KOPT-K1 (cell line): ENCODE measurements around the gene TADA2B.

Experiments
- H3K27ac ChIP-seq: fragments of 200-600 bp; sonication (generic); 2 replicates; pipeline ENCODE4 v1.5.1; 2016; ENCODE audit warnings: antibody characterized with exemption, mild to moderate bottlenecking, low read depth, low read length; ENCODE audit not compliant: poor library complexity, severe bottlenecking
- H3K36me3 ChIP-seq: fragments of 200-600 bp; sonication (generic); 2 replicates; pipeline ENCODE4 v1.5.1; 2017; ENCODE audit warnings: antibody characterized with exemption, mild to moderate bottlenecking, low read length, moderate library complexity; ENCODE audit not compliant: insufficient read depth
- H3K9me3 ChIP-seq: fragments of 200-600 bp; sonication (generic); 2 replicates; pipeline ENCODE4 v1.5.1; 2017; ENCODE audit warnings: antibody characterized with exemption, low read length, mild to moderate bottlenecking; ENCODE audit not compliant: insufficient read depth, poor library complexity, severe bottlenecking

Gene TADA2B

DNA sequence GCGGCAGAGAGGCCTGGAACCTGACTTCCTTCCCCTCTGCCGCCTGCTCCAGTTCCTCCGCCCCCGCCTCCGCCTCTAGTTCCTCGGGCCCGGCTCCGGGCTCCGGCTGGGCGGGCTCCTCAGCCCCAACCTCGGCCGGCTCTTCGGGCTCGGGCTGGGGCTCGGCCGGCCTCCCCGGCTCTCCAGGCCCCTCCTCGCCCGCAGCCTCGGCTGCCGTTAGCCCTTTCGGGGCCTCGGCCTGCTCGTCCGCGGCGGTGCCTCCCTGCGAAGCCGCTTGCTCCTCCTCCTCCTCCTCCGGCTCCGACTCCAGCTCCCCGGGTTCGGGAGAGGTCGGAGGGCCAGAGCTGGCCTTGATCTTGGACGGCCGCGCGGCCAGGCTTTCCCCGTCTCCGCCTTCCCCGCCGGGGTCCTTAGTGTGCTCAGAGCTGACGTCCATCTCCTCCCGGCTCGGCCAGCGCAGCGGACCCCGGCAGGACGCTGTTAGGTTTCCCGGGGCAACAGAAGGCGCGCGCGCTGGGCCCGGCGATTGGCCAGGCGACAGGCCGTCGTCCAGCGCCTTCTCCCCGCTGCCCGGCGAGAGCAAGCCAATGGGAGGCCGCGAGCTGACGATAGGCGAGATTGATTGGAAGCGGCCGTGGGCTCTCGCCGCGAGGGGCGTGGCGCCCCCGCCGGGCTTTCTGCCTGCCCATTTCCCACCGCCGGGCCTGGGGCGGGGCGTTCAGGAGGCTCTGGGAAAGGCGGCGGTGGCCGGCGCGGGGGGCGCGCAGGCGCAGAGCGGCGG is 479 bp upstream of the TADA2B start:
- H3K27ac ChIP-seq = peak overlapping the region; percentile 32
- no peaks in the 10 kb centered on the region for H3K9me3 ChIP-seq
- 0 out of 2 replicates have a peak, but pooled peaks cover 5% of the 10 kb centered on the region for H3K36me3 ChIP-seq

DNA sequence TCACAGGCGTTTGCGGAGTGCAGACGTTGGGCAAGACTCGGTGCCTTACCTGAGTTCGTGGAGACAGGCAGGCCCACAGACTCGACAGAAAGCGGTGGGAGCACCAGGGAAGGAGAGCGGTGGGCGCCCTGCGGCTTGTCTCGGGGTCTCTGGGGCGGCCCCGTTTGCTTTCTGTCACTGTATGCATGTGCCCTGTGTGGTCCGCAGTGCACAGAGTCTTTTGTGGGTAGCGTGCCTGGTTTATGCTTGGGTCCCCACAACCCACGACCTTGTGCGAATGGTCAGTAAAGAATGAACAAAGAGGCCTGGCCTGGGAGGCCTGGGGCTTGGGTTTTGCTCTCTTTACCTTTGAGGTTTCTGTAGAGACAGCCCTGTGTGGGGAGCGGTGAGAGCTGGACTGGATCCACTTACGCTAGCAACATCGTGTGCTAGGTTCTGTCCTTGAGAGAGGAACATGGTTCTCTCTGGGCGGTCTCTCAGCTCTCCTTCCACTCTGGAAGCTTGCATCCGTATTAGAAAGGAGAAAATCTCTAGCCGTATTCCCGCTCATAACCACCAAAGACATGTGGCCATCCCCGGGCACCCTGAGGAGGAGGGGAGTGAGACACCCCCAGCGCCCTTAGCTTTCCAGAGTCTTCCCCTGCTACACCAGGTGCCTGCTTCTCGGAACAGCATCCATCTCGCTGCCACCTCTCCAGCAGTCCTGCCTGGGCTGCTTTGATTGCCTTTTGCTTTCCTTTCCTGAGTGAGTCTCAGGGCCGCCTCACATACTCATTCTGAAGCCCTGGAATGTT is 1.2 kb downstream of the TADA2B start:
- Histone ChIP-seq H3K36me3 (0 out of 2 replicates have a peak, but pooled peaks cover 5% of the 10 kb centered on the region), H3K27ac (peak overlapping the region; percentile 68), H3K9me3 (no peaks in the 10 kb centered on the region)

DNA sequence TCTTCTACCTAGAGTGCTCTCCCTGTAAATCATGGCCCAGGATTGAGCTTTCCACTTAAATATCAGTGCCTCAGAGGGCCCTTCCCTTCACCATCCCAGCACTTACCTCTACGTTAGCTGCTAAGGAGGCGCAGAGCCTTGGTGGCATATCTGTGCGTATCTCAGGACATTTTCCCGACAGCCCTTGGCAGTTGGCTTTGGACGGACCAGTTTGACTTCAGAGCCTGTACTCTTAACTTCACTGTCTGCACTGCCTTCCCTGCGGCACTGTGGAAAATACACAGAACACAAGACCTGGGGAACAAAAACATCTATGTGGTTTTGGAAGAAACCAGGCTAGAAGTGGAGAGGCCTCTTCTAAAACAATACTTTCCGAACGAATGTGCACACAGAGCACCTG is 2.4 kb downstream of the TADA2B start:
- H3K27ac ChIP-seq = no peak overlapping the region
- H3K9me3 ChIP-seq = no peaks in the 10 kb centered on the region

DNA sequence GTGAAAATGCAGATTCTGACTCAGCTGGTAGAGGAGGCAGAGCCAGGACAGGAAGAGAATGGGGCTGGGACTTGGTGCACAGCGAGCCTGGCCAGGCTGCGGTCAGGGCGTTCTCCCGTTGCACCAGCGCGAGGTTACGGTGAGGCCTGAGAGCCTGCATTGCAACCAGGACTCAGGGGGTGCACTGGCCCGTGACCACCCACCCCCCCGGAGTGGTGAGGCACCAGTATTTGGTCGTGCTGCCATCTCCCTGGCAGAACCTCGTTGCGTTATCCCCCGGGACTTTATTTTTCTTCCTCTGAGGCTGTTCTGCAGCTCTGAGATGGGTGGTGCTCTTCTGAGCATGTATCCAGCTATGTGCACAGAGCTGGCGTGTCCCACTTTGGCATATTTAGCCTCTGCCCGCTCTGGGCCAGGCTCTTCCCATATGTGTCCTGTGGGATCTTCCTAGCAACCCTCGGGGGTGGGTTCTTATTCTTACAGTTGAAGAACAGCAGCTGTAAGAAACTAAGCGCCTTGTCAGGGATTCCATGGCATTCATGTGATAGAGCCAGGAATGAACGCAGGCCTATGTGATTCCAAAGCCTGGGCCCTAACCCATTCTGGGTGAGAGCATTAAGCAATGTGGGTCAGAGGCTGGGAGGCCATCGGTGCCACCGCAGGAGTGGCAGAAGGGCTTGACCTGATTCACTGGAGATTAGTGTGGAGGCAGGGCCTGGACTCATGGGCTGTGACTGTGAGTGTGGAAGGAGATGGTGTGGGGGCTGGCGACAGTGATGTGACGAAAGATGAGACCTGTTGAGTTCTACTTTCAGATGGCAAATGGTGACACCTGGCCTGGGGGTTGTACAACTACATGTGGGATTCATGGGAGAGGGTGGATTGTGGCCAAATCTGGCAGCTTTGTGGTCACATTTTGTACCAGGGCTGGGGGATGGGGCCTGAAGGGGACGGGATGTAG is 3.1 kb downstream of the TADA2B start:
- Histone ChIP-seq H3K9me3 (no peaks in the 10 kb centered on the region), H3K36me3 (peaks cover 11% of the 10 kb centered on the region; the same call in 1 of the 2 replicates), H3K27ac (no peak overlapping the region)

More for the DNA sequence above, 2.4 kb downstream of the TADA2B start:
- H3K36me3 ChIP-seq = 0 out of 2 replicates have a peak, but pooled peaks cover 5% of the 10 kb centered on the region

DNA sequence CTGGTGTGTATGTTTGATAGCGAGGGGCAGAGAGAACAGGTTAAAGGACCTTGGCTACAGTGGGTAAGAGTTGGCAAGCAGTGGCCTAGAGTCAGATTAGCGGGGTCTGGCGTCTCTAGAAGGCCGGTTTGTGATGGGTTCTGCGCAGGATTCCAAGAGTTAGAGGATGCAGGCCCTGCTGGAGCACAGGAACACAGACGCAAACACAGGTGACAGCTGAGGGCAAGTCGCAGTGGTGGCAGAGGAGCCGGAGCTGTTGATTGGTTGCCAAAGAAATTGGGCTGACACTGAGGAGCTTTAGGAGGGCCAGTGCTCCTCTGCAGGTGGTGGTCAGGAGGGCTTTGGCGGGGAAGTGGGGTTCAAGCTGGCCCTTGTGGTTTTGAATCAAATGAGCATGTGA is 3.8 kb downstream of the TADA2B start:
- no peaks in the 10 kb centered on the region for H3K9me3 ChIP-seq
- H3K36me3 ChIP-seq = peaks cover 14% of the 10 kb centered on the region; the same call in 1 of the 2 replicates
- no peak overlapping the region for H3K27ac ChIP-seq

DNA sequence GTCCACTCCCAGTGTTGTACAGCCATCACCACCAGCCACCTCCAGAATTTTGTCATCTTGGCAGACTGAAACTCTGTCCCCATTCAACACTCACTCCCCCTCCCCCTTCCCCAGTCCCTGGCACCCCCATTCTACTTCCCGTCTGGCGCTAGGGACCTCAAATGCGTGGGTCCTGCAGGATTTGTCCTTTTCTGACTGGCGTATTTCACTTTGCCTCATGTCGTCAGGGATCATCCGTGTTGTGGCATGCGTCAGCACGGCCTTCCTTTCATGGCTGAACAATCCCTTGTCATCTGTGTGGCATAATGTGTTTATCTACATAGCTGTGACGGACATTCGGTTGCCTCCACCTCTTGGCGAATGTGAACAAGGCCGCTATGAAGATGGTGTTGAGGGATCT is 5.5 kb downstream of the TADA2B start:
- Histone ChIP-seq H3K9me3 (no peaks in the 10 kb centered on the region), H3K27ac (no peak overlapping the region)

DNA sequence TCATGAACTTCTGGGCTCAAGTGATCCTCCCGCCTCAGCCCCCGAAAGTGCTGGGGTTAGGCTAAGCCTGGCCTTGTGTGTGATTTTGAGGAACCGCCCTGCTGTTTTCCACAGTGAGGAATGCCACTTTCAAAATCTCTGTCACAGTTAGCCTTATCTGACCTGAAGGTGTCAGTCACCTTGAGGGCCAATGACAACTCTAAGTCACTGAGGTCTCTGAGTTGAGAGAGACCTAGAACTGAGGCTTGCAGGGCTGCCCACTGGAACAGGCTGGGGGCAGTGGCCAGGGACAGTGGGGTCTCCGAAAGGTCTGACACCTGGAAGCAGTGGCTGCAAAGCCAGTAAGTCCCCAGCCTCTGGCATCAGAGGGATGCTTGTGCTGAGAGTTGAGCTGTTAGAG is 6.1 kb downstream of the TADA2B start:
- peaks cover 26% of the 10 kb centered on the region for H3K36me3 ChIP-seq
- no peak overlapping the region for H3K27ac ChIP-seq
- no peaks in the 10 kb centered on the region for H3K9me3 ChIP-seq

More for the DNA sequence above, 5.5 kb downstream of the TADA2B start:
- peaks cover 19% of the 10 kb centered on the region; the same call in 1 of the 2 replicates for H3K36me3 ChIP-seq

DNA sequence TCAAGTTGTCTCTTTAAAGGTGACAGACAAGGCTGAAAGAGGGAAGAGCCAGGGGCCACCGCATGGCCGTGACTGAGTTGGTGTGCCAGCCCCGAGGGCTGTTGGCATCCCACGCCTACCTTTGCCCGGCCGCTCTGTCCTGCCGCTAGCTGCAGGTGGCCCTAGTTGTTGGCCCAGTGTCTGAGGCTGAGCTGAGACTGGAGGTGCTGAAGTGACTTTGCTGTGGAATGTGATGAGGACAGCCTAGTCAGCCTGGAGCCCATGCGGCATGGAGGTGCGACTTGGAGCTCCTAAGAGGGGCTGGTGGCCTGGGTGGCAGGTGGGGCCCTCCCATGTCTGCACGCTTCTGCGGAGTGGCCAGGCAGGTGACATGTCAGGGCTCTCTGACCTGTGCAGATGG is 6.6 kb downstream of the TADA2B start:
- Histone ChIP-seq H3K27ac (no peak overlapping the region), H3K36me3 (peaks cover 30% of the 10 kb centered on the region), H3K9me3 (no peaks in the 10 kb centered on the region)

DNA sequence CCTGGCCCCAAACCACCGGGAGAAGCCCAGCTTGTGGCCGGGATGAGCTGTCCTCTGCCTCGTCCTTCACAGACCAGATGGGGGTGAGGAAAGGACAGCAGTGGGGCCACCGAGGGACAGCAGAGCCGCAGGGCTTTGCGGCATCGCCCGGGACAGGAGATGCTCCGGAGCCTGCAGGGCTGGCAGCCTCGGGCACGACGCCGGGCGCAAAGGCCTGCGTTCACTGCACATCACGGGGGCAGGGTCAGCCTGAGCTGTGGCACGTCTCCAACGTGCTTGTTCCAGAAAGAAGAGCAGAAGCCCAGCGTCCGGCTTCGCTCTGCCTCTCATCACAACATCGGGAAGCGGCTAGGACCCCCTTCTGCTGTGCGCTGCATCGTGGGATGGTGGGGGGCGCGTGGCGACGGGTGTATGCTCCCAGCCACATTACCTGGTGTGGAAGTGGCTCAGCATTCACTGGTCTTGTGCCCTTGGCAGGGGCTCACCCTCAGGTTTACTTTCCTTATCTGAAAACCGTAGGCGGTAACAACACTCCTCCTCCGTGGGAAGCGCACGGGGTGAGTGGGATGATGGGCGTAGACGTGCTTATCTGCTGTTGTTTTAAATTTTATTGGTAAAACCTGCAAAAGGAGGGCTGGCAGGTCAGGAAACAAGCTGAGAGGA is 7.4 kb downstream of the TADA2B start:
- no peaks in the 10 kb centered on the region for H3K9me3 ChIP-seq
- H3K36me3 ChIP-seq = peaks cover 37% of the 10 kb centered on the region
- no peak overlapping the region for H3K27ac ChIP-seq

DNA sequence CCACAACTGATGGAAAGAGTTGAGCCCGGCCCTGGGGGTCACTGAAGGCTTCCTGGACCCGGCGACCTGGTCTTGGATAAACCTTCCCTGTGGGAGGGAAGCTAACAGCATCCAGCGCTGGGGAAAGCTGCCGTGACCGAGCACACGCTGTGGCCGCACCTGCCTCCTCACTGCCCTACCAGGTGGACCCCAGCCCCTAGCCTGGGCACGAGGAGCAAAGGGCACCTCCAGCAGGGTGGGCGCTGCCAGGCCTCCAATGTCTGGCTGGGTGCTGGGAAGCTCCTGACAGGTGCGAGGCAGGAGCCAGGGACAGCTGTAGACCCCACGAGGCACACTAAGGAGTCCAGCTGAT is 7.9 kb downstream of the TADA2B start:
- Histone ChIP-seq H3K36me3 (peaks cover 39% of the 10 kb centered on the region), H3K27ac (no peak overlapping the region), H3K9me3 (no peaks in the 10 kb centered on the region)

DNA sequence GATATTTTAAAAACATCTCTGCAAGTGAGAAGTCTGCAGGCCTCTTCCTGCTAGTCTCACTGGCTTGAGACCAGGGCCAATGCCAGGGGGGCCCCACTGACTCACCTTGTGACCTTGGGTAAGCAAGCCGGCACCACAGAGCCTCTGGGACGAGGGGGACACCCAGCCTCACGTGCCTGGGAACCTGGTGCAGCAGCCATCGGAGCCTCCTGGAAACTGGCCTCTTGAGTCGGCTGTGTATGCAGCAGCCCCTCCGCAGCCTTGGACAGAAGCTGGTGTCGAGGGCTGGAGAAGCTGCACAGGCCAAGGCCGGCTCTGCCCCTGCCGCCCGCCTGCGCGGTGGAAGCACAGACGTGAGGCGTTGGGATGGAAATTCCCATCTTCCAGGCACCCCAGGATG is 8.7 kb downstream of the TADA2B start:
- Histone ChIP-seq H3K27ac (no peak overlapping the region), H3K36me3 (peaks cover 46% of the 10 kb centered on the region), H3K9me3 (no peaks in the 10 kb centered on the region)

DNA sequence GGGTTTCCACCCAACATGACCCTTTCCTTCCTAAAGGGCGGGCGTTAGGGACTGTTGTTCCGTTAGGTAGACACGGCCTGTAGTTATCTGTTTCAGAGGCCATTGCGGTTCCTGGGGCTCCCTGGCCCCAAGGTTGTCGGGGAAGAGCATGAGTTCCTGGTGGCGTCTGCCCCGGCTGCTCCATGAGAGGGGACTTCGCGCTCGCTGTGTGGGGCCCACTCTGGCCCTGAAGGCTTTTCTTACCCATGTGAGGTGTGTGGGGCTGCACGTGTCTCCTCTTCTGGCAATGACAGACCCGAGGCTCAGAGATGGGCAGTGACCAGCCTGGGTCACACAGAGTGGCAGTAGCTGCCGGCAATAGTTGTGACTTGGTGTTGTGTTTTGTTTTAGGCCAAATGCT is 9.1 kb downstream of the TADA2B start:
- Histone ChIP-seq H3K36me3 (peaks cover 50% of the 10 kb centered on the region), H3K27ac (no peak overlapping the region), H3K9me3 (no peaks in the 10 kb centered on the region)

DNA sequence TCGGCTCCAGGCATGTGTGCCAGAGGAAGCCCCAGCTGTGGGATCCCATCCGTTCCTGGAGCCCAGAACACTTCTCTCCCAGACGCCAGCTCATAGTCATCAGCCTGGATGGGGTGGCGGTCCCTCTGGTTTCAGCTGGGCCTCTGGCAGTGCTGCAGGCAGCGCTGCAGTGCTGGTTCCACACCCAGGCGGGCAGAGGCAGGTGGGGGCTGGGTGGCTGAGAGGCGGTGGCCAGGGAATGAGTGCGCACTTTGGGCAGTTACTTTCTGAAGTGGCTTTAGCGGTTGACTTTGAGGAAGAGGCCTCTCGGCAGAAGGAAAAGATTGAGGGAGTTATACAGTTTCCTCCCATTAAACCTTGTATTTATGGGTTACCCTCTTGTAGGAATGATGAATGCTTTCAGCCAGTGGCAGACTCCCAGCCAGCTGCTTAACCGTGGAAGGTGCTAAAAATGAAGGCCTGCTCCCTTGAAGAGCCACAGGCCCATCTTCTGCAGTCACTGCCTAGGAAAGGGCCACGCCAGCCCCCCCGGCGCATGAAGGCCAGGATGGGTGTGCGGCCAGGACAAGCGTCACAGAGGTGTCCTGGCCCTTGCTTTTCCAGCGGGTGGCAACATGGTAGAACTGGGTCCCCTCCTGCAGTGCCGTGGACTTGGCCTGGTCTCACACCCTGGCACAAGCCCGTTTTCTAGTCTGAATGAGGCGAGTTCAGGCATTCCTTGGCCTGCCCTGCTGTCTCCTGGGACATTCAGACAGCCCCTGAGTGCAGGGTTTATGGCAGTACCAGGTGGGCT is 9.9 kb downstream of the TADA2B start:
- Histone ChIP-seq H3K27ac (no peak overlapping the region), H3K36me3 (peaks cover 57% of the 10 kb centered on the region), H3K9me3 (no peaks in the 10 kb centered on the region)
